Measurements from ENCODE around the gene LYRM1.
"Not testable (repeated sequence)": the region's sequence is repeated elsewhere in the genome, so short reads cannot be mapped to it uniquely, and the experiment has no call there.

The LYRM1 gene

GRCh38 chr16:20971401-20971800, 70.8 kb downstream of the LYRM1 start:
- Histone ChIP-seq H3K79me2 (ENCODE audit: control insufficient read depth, low read length) (no peaks in the 10 kb centered on the region), H3K27me3 (ENCODE audit: control insufficient read depth, low read length) (no peaks in the 10 kb centered on the region; the same call in 1 of the 2 replicates), H3K4me2 (ENCODE audit: low read length) (no peak overlapping the region), H3K27ac (ENCODE audit: low read depth, low read length) (no peak overlapping the region), H3K4me1 (ENCODE audit: control insufficient read depth, low read length) (no peaks in the 10 kb centered on the region), H3K4me3 (ENCODE audit: low read length) (no peak overlapping the region), H3K9me3 (ENCODE audit: control insufficient read depth, insufficient read depth, low read length) (no peaks in the 10 kb centered on the region), H3K9me2 (replicated peaks; ENCODE audit: control insufficient read depth, low read length) (no peaks in the 10 kb centered on the region), H4K20me1 (ENCODE audit: control insufficient read depth, insufficient read depth, low read depth, low read length) (no peaks in the 10 kb centered on the region), H3F3A (ENCODE audit: control insufficient read depth, insufficient read depth) (no peaks in the 10 kb centered on the region), H3K36me3 (ENCODE audit: control insufficient read depth, low read length) (no peaks in the 10 kb centered on the region)
- TF ChIP-seq EZH2phosphoT487 (IDR thresholded peaks at IDR 0.05; ENCODE audit: borderline replicate concordance, low read length) (no peak), CTCF (IDR thresholded peaks at IDR 0.05; ENCODE audit: low read depth, low read length, poor library complexity, severe bottlenecking) (no peak)

- H3K79me2 ChIP-seq (ENCODE audit: control insufficient read depth, low read length); H3K9me2 ChIP-seq (replicated peaks; ENCODE audit: control insufficient read depth, low read length); H4K20me1 ChIP-seq (ENCODE audit: control insufficient read depth, insufficient read depth, low read depth, low read length); H3K27ac ChIP-seq (ENCODE audit: low read depth, low read length); H3F3A ChIP-seq (ENCODE audit: control insufficient read depth, insufficient read depth); H3K4me3 ChIP-seq (ENCODE audit: low read length); H3K27me3 ChIP-seq (ENCODE audit: control insufficient read depth, low read length); H3K9me3 ChIP-seq (ENCODE audit: control insufficient read depth, insufficient read depth, low read length); H3K4me2 ChIP-seq (ENCODE audit: low read length); H3K36me3 ChIP-seq (ENCODE audit: control insufficient read depth, low read length); H3K4me1 ChIP-seq (ENCODE audit: control insufficient read depth, low read length): not testable (repeated sequence)
Measured at GRCh38 chr16:20973201-20973600, 72.6 kb downstream of the LYRM1 start.
